DND-41 (cell line): ENCODE measurements around the gene LHFPL2.

Source experiments
- ATAC-seq: fragments of 200-7000 bp; cut with Tn5 transposase; 3 replicates; pipeline ENCODE4 v1.9.1; 2021; ENCODE audit warnings: low read depth; ENCODE audit not compliant: insufficient read depth
- DNase-seq: peaks from one replicate; pipeline ENCODE4 v3.0.0-alpha.2; 2020
- H2AFZ ChIP-seq: 2 replicates; pipeline ENCODE4 v1.6.0; 2012; ENCODE audit warnings: low read depth, low read length
- H3K27ac ChIP-seq: 2 replicates; pipeline ENCODE4 v1.5.1; 2012; ENCODE audit warnings: low read length, inconsistent platforms
- H3K27me3 ChIP-seq: fragments of 200-600 bp; sonication (generic); 2 replicates; pipeline ENCODE4 v1.6.0; 2012; ENCODE audit warnings: low read length, mild to moderate bottlenecking, inconsistent platforms; ENCODE audit not compliant: insufficient read depth, poor library complexity
- H3K36me3 ChIP-seq: 2 replicates; pipeline ENCODE4 v1.5.1; 2012; ENCODE audit warnings: low read length, inconsistent platforms; ENCODE audit not compliant: insufficient read depth
- H3K4me1 ChIP-seq: 2 replicates; pipeline ENCODE4 v1.5.1; 2012; ENCODE audit warnings: mild to moderate bottlenecking, low read length; ENCODE audit not compliant: insufficient read depth
- H3K4me2 ChIP-seq: 2 replicates; pipeline ENCODE4 v1.6.0; 2012; ENCODE audit warnings: mild to moderate bottlenecking, moderate library complexity, low read length, inconsistent platforms; ENCODE audit not compliant: insufficient read depth
- H3K4me3 ChIP-seq, 2 experiments: fragments of 200-600 bp in 1 of 2; shearing (Covaris generic) in 1 of 2; 2 replicates each; pipeline ENCODE4 v1.5.1; 2012 to 2016; ENCODE audit warnings: inconsistent platforms in 2 of 2, low read length in 2 of 2, mild to moderate bottlenecking in 2 of 2, low read depth in 1 of 2, moderate library complexity in 1 of 2
- H3K79me2 ChIP-seq: 2 replicates; pipeline ENCODE4 v1.6.0; 2012; ENCODE audit warnings: low read length, inconsistent platforms; ENCODE audit not compliant: insufficient read depth
- H3K9ac ChIP-seq: 2 replicates; pipeline ENCODE4 v1.6.0; 2012; ENCODE audit warnings: low read depth, mild to moderate bottlenecking, inconsistent platforms, low read length, moderate library complexity
- H3K9me3 ChIP-seq: 2 replicates; pipeline ENCODE4 v1.5.1; 2012; ENCODE audit warnings: low read length, moderate library complexity, mild to moderate bottlenecking, inconsistent platforms; ENCODE audit not compliant: insufficient read depth, severe bottlenecking
- H4K20me1 ChIP-seq: 2 replicates; pipeline ENCODE4 v1.6.0; 2012; ENCODE audit warnings: low read length; ENCODE audit not compliant: insufficient read depth
- CTCF ChIP-seq: IDR thresholded peaks from 2 replicates; pipeline ENCODE4 v1.5.1; 2012; ENCODE audit warnings: borderline replicate concordance, low read length, moderate library complexity, mild to moderate bottlenecking; ENCODE audit not compliant: poor library complexity, severe bottlenecking; ENCODE audit errors: extremely low read depth
- EZH2 ChIP-seq: IDR thresholded peaks from 3 replicates; pipeline ENCODE4 v1.6.1; 2012; ENCODE audit warnings: borderline replicate concordance, low read depth, mild to moderate bottlenecking, moderate library complexity, low read length, inconsistent platforms; ENCODE audit not compliant: severe bottlenecking

Gene LHFPL2

DNA sequence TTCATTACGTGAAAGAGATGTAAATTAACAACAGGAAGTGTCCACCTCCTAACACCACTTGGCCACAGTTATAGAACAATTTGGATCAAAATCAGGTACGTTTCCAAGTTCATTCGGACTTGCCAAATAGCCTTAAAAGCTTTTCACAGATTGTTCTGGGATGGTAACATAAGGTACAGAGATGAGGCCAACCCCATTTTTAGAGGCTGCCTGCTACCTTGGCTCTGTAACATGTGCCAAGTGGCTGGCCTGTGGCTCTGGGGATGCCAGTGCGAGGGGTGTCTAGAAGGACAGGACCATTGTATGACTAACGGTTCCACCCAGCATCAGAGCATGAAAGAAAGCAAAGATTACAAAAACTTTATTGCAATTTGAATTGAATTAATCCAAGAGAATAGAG, 91.0 kb downstream of the LHFPL2 start:
- H3K4me3 ChIP-seq: no peak overlapping the region
- H3K36me3 ChIP-seq: no peaks in the 10 kb centered on the region
- ATAC-seq (no peak), DNase-seq (no peak)
- H2AFZ ChIP-seq: no peak overlapping the region
- H4K20me1 ChIP-seq: no peaks in the 10 kb centered on the region; the same call in 1 of the 2 replicates
- H3K27ac ChIP-seq: no peak overlapping the region
- H3K4me2 ChIP-seq: no peak overlapping the region
- H3K4me1 ChIP-seq: no peaks in the 10 kb centered on the region
- TF ChIP-seq CTCF (no peak), EZH2 (no peak)
- peaks cover 11% of the 10 kb centered on the region for H3K27me3 ChIP-seq
- H3K9ac ChIP-seq: no peak overlapping the region
- H3K9me3 ChIP-seq: no peaks in the 10 kb centered on the region
- H3K79me2 ChIP-seq: no peaks in the 10 kb centered on the region

- H3K9me3 ChIP-seq: no peaks in the 10 kb centered on the region
- H3K9ac ChIP-seq: no peak overlapping the region
- H3K27me3 ChIP-seq: peaks cover 8% of the 10 kb centered on the region
- ATAC-seq: no peak
- no peak overlapping the region for H3K27ac ChIP-seq
- H3K36me3 ChIP-seq: no peaks in the 10 kb centered on the region
- no peaks in the 10 kb centered on the region; the same call in 1 of the 2 replicates for H4K20me1 ChIP-seq
- no peak for DNase-seq
- H3K4me1 ChIP-seq: no peaks in the 10 kb centered on the region
- TF ChIP-seq CTCF: no peak
- TF ChIP-seq EZH2: no peak
- no peaks in the 10 kb centered on the region for H3K79me2 ChIP-seq
- no peak overlapping the region for H3K4me2 ChIP-seq
- no peak overlapping the region for H3K4me3 ChIP-seq
- H2AFZ ChIP-seq: no peak overlapping the region
These were observed 92.7 kb downstream of the LHFPL2 start for GRCh38 chr5:78555870-78556269.

DNA sequence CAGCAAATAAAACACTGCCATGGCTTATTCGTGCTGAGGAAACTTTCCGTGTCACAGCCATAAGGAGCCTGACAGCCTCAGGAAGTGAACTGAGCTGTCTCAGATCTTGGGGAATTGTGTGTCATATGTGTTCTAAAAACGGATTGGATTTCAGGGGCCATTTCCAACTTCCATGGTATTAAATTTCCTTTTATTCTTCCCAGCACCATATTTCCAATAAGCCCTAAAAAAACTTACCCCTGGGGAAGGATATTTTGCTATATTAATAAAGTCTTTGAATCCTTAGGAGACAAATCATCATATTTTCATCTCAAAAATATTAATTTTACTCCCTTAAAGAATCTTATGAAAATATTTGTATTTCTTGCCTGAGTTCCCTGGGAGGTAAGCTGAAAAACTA, 93.9 kb downstream of the LHFPL2 start:
- ATAC-seq (no peak), DNase-seq (no peak)
- Histone ChIP-seq H3K4me1 (no peaks in the 10 kb centered on the region), H3K27ac (no peak overlapping the region), H2AFZ (no peak overlapping the region), H3K79me2 (no peaks in the 10 kb centered on the region), H3K4me3 (no peak overlapping the region), H3K27me3 (peaks cover 8% of the 10 kb centered on the region), H4K20me1 (no peaks in the 10 kb centered on the region; the same call in 1 of the 2 replicates), H3K4me2 (no peak overlapping the region), H3K9ac (no peak overlapping the region), H3K9me3 (no peaks in the 10 kb centered on the region), H3K36me3 (no peaks in the 10 kb centered on the region)
- TF ChIP-seq CTCF: no peak
- TF ChIP-seq EZH2: no peak
